HG03175 (cell line): Measurements from ENCODE around the gene MYO1F.
"Not testable (repeated sequence)": the region's sequence is repeated elsewhere in the genome, so short reads cannot be mapped to it uniquely, and the experiment has no call there.

Source experiments
- ATAC-seq: cut with Tn5 transposase; IDR thresholded peaks from one replicate; pipeline ENCODE4 v1.9.1; 2021; ENCODE audit warnings: mild to moderate bottlenecking, moderate library complexity; ENCODE audit not compliant: unreplicated experiment

The MYO1F gene

GRCh38 chr19:8577247-8577646, at the start of gene MYO1F:
MYO1F (minus strand) TSS chr19:8577442; CDS start chr19:8577309, 133 bp downstream.
- ATAC-seq, result no peak

- no peak for ATAC-seq
These were observed 49.6 kb upstream of the MYO1F start for GRCh38 chr19:8626842-8627241.

DNA sequence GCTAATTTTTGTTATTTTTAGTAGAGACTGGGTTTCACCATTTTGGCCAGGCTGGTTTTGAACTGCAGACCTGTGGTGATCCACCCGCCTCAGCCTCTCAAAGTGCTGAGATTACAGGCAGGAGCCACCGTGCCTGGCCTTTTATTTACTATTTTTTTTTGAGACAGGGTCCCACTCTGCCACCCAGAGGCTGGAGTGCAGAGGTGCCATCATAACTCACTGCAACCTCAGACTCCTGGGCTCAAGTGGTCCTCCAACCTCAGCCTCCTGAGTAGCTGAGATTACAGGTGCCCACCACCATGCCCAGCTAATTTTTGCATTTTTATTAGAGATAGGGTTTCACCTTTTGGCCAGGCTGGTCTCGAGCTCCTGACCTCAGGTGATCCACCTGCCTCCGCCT, 45.6 kb upstream of the MYO1F start:
- not testable (repeated sequence) for ATAC-seq

- no peak for ATAC-seq
These were observed 41.5 kb upstream of the MYO1F start for GRCh38 chr19:8618751-8619150.

GRCh38 chr19:8617984-8618383, 40.7 kb upstream of the MYO1F start:
- ATAC-seq, result no peak

GRCh38 chr19:8617325-8617724, 40.1 kb upstream of the MYO1F start:
- not testable (repeated sequence) for ATAC-seq

DNA sequence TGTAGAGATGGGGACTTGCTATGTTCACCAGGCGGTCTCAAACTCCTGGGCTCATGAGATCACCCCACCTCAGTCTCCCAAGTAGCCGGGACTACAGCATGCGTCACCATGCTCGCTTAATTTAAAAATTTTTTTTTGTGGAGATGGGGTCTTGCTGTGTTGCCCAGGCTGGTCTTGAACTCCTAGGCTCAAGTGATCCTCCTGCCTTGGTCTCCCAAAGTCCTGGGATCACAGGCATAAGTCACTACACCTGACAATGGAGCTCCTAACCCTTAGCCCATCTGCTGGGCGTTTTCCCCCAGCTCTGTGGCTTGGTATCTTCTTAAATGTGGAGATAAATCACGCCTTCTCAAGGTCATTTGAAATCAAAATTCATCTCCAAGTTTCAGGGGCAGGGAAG, 39.6 kb upstream of the MYO1F start:
- no peak for ATAC-seq

DNA sequence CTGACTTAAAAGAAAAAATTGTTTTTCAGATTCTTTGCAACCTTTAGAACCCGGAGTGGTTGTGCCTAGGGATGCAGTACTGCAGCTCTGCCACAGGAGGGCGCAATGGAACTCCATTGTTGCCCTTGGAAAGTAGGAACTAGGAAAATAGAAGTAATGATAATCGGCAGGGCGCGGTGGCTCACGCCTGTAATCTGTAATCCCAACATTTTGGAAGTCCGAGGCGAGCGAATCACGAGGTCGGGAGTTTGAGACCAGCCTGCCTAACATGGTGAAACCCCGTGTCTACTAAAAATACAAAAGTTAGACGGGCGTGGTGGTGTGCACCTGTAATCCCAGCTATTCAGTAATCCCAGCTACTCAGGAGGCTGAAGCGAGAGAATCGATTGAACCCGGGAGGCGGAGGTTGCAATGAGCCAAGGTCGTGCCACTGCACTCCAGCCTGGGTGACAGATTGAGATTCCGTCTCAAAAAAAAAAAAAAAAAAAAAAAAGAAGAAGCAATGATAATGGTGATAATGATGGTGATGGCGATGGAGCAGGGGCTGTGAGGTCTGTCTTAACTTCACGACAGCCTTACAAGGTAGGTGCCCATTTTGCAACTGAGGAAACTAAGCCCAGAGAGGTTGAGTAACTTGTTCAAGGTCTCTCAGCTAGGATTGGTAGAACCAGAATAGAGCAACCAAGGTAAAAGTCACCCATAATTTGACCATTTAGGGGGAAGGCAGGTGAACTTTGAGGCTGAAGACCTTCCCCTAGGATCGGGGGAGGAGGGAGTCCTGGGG, 38.8 kb upstream of the MYO1F start:
- no peak for ATAC-seq

GRCh38 chr19:8615024-8615423, 37.8 kb upstream of the MYO1F start:
- no peak for ATAC-seq

- ATAC-seq, result no peak
These were observed 37.2 kb upstream of the MYO1F start for GRCh38 chr19:8614455-8614854.

DNA sequence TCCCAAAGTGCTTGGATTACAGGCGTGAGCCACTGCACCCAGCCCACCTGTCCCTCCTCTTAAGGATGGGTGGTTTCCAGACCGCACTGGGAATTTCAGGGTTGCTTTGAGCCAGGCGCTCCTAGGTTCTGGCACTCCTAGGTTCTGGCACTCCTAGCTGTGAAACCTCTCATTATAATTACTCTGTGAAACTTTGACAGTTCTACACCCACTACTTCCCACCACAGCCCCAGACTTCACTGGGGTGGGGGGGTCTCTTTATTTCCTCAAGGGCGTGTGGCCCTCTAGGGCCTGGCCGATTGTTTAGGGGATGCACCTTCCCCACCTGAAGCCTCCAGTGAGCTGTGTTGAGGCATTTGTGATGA, 35.5 kb upstream of the MYO1F start:
- ATAC-seq, result no peak

DNA sequence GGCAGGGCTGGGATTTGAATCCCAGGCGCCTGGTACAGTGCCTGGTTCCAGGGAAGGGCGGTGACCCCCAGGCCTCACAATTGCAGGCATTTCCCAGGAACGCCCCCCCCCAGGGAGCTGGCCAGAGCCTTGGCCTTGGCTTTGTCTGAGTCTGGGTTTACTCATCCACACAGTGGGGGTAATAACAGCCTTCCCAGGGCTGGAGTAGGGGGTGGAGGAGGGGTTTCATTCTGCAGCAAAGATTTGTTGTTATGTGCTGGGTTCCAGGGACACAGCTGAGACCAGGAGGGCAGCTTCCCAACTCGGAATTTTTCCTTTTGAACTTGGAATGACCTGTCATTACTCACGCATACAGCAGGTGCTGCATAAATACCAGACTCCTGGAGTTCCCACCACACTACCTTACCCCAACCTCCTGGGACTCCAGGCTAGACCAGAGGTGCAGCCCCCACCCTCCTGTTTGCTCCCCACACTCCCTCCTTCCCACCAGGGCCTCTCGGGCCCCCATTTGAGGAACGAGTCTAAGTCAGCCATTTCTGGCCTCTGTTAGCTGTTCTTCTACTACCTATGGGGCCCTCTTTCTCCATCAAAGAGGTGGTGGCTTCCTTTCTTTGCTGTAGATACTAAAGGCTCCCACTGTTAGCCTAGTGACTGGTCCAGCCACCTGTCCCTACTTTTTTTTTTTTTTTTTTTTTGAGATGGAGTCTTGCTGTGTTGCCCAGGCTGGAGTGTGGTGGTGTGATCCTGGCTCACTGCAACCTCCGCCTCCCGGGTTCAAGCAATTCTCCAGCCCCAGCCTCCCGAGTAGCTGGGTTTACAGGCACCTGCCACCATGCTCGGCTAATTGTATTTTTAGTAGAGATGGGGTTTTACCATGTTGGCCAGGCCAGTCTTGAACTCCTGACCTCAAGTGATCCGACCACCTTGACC, 34.9 kb upstream of the MYO1F start:
- ATAC-seq, result no peak

- ATAC-seq, result no peak
These were observed 34.2 kb upstream of the MYO1F start for GRCh38 chr19:8611391-8611876.

DNA sequence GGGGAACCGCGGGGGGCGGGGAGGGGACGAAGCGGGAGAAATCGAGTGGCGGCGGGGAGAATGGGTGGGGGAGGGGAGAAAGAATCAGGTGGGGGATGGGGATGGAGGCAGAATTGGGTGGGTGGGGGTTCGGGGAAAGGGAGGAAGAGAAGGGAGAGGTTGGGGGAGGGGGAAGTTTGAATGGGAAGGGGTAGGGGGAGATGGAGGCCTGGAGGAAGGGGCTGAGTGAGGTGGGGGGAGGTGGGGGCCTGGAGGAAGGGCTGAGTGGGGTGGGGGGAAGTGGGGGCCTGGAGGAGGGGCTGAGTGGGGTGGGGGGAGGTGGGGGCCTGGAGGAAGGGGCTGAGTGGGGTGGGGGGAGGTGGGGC, 33.7 kb upstream of the MYO1F start:
- no peak for ATAC-seq

GRCh38 chr19:8610041-8610935, 33.0 kb upstream of the MYO1F start, which contains the start of gene ADAMTS10:
ADAMTS10 (minus strand) TSS chr19:8610715; CDS start chr19:8605710, 5,005 bp downstream.
- ATAC-seq, result no peak

- ATAC-seq, result no peak
These were observed 32.2 kb upstream of the MYO1F start for GRCh38 chr19:8609279-8610040.

GRCh38 chr19:8608941-8609278, 31.7 kb upstream of the MYO1F start:
- ATAC-seq, result no peak

DNA sequence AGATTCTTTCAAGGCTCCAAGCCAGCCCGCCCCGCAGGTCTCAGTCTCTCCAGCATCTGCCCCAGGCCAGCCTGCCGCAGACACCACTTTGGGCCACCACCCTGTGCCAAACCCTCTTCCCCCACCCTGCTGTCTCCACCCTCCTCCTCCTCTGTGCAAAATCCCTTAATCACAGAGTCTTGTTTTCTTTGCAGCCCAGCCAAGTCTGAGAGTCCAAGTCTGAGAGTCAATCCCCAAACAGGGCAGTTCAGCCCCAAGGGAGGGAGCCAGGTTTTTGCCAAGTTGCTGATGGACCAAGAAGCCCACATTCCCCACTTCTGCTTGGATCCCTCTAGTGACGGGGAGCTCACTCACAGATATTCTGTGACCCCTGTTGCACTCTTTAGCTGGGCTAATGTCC, 30.1 kb upstream of the MYO1F start:
- ATAC-seq, result no peak

- ATAC-seq, result no peak
These were observed 28.3 kb upstream of the MYO1F start for GRCh38 chr19:8605514-8605913.

- no peak for ATAC-seq
These were observed 24.6 kb upstream of the MYO1F start for GRCh38 chr19:8601796-8602195.
